ENCODE measurements around the gene CHD9.

CHD9 gene

DNA sequence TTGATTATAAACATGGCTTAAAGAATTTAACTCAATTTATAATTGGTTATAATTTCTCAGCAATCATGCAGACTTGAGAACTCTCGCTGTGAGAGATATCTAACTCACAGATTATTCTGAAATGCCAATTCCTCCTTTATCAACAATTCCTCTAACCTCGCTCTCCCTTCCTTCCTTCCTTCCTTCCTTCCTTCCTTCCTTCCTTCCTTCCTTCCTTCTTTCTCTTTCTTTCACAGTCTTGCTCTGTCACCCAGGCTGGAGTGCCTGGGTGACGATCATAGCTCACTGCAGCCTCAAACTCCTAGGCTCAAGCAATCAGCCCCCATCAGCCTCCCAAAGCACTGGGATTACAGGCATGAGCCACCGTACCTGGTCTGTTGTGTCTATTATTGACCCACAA is 42.4 kb downstream of the CHD9 start:
- peaks cover 24% of the 10 kb centered on the region for H3K4me1 ChIP-seq (ENCODE audit: insufficient read depth, low read length, poor library complexity, severe bottlenecking)

DNA sequence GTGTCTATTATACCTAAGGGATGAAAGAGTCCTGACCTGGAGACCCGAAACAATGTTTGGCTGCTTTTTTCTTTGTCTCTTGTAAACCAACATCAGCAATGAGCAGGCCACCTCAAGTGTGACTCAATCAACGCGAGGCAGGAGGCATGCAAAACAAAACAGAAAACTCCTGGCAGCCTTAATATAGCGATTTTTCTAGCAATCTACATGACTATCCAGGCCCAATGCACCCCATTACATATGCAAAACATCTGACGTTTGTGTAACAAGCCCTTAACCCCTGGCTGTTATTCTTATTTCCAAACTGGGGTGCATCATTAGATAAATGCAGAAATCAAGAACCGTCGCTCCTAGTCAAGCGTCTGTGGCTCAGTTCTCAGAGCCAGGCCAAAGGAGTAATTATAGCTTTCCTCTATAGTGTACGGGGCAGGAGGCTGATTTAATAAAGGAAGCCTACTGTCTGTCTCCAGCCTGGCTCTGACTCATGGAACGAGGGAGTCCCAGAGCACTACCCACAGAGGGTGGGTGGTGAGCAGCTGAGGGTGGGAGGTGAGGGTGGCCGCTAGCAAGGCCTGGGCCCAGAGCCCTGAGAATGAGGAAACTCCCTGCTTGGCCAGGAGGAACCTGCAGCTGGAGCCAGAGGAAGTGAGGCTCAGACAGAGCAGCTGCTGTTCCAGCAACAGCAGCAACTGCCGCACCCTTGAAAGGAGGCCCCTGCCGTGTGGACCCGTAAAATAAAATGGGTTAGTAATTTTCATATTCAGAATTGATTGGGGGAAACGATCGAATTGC is 43.9 kb downstream of the CHD9 start:
- TF ChIP-seq CTCF (conservative IDR thresholded peaks at IDR 0.05; ENCODE audit: low read length), result no peak
- TF ChIP-seq EZH2phosphoT487 (IDR thresholded peaks at IDR 0.05; ENCODE audit: borderline replicate concordance), result no peak
- H3K9ac ChIP-seq (ENCODE audit: low read depth, low read length, poor library complexity, severe bottlenecking), result peak overlapping the region; percentile 73
- no peaks in the 10 kb centered on the region for H3K9me3 ChIP-seq (ENCODE audit: insufficient read depth, low read depth, low read length)
- H3K4me2 ChIP-seq (ENCODE audit: low read depth, low read length, poor library complexity, severe bottlenecking), result peak overlapping the region; percentile 80
- H3K9me2 ChIP-seq (replicated peaks; ENCODE audit: low read depth, low read length), result no peaks in the 10 kb centered on the region
- H3K4me1 ChIP-seq (ENCODE audit: insufficient read depth, low read length, poor library complexity, severe bottlenecking), result peaks cover 24% of the 10 kb centered on the region
- H3K36me3 ChIP-seq (ENCODE audit: insufficient read depth, low read length), result no peaks in the 10 kb centered on the region
- H3K79me2 ChIP-seq (ENCODE audit: insufficient read depth, low read length), result peaks cover 5% of the 10 kb centered on the region; the same call in 1 of the 2 replicates
- no peaks in the 10 kb centered on the region for H3K27me3 ChIP-seq (ENCODE audit: insufficient read depth, low read length, poor library complexity, severe bottlenecking)
- peak overlapping the region; percentile 84 for H2AFZ ChIP-seq (ENCODE audit: low read length)
- peaks cover 6% of the 10 kb centered on the region; the same call in 1 of the 2 replicates for H3F3A ChIP-seq (ENCODE audit: low read depth)
- H3K4me3 ChIP-seq (ENCODE audit: low read length, poor library complexity, severe bottlenecking), result peak overlapping the region; percentile 80
- H4K20me1 ChIP-seq (ENCODE audit: insufficient read depth, low read length, poor library complexity, severe bottlenecking), result no peaks in the 10 kb centered on the region

More for the DNA sequence above, 42.4 kb downstream of the CHD9 start:
- H3K9me3 ChIP-seq (ENCODE audit: insufficient read depth, low read depth, low read length), result no peaks in the 10 kb centered on the region
- H3K4me3 ChIP-seq (ENCODE audit: low read length, poor library complexity, severe bottlenecking), result no peak overlapping the region
- no peak overlapping the region for H3K9ac ChIP-seq (ENCODE audit: low read depth, low read length, poor library complexity, severe bottlenecking)
- H4K20me1 ChIP-seq (ENCODE audit: insufficient read depth, low read length, poor library complexity, severe bottlenecking), result no peaks in the 10 kb centered on the region
- peaks cover 6% of the 10 kb centered on the region; the same call in 1 of the 2 replicates for H3F3A ChIP-seq (ENCODE audit: low read depth)
- no peak for TF ChIP-seq CTCF (conservative IDR thresholded peaks at IDR 0.05; ENCODE audit: low read length)
- TF ChIP-seq EZH2phosphoT487 (IDR thresholded peaks at IDR 0.05; ENCODE audit: borderline replicate concordance), result no peak
- H3K9me2 ChIP-seq (replicated peaks; ENCODE audit: low read depth, low read length), result no peaks in the 10 kb centered on the region
- H2AFZ ChIP-seq (ENCODE audit: low read length), result no peak overlapping the region
- no peak overlapping the region for H3K4me2 ChIP-seq (ENCODE audit: low read depth, low read length, poor library complexity, severe bottlenecking)
- H3K27me3 ChIP-seq (ENCODE audit: insufficient read depth, low read length, poor library complexity, severe bottlenecking), result no peaks in the 10 kb centered on the region
- H3K79me2 ChIP-seq (ENCODE audit: insufficient read depth, low read length), result peaks cover 5% of the 10 kb centered on the region; the same call in 1 of the 2 replicates
- no peaks in the 10 kb centered on the region for H3K36me3 ChIP-seq (ENCODE audit: insufficient read depth, low read length)

- no peaks in the 10 kb centered on the region for H3K36me3 ChIP-seq (ENCODE audit: insufficient read depth, low read length)
- peak overlapping the region; percentile 84 for H2AFZ ChIP-seq (ENCODE audit: low read length)
- no peaks in the 10 kb centered on the region for H3K27me3 ChIP-seq (ENCODE audit: insufficient read depth, low read length, poor library complexity, severe bottlenecking)
- peak overlapping the region; percentile 73 for H3K9ac ChIP-seq (ENCODE audit: low read depth, low read length, poor library complexity, severe bottlenecking)
- H3K9me2 ChIP-seq (replicated peaks; ENCODE audit: low read depth, low read length), result no peaks in the 10 kb centered on the region
- H3K9me3 ChIP-seq (ENCODE audit: insufficient read depth, low read depth, low read length), result no peaks in the 10 kb centered on the region
- peak overlapping the region; percentile 80 for H3K4me2 ChIP-seq (ENCODE audit: low read depth, low read length, poor library complexity, severe bottlenecking)
- peaks cover 6% of the 10 kb centered on the region; the same call in 1 of the 2 replicates for H3F3A ChIP-seq (ENCODE audit: low read depth)
- H3K4me1 ChIP-seq (ENCODE audit: insufficient read depth, low read length, poor library complexity, severe bottlenecking), result peaks cover 24% of the 10 kb centered on the region
- peaks cover 5% of the 10 kb centered on the region; the same call in 1 of the 2 replicates for H3K79me2 ChIP-seq (ENCODE audit: insufficient read depth, low read length)
- no peaks in the 10 kb centered on the region for H4K20me1 ChIP-seq (ENCODE audit: insufficient read depth, low read length, poor library complexity, severe bottlenecking)
- TF ChIP-seq EZH2phosphoT487 (IDR thresholded peaks at IDR 0.05; ENCODE audit: borderline replicate concordance) (no peak), CTCF (conservative IDR thresholded peaks at IDR 0.05; ENCODE audit: low read length) (no peak)
- peak overlapping the region; percentile 80 for H3K4me3 ChIP-seq (ENCODE audit: low read length, poor library complexity, severe bottlenecking)
These were observed 44.7 kb downstream of the CHD9 start for GRCh38 chr16:53099318-53100130.
